AML-193 (cell line): ENCODE data around the gene SUPT3H.
"Not testable (repeated sequence)": the region's sequence is repeated elsewhere in the genome, so short reads cannot be mapped to it uniquely, and the experiment has no call there.

Source experiments
- DNase-seq, 2 experiments: peaks; one replicate each; lab custom pipeline; 2025; lab: John Stamatoyannopoulos, UW

SUPT3H gene

GRCh38 chr6:44954281-44954680 is 423.5 kb downstream of the SUPT3H start:
- no peak for DNase-seq

DNA sequence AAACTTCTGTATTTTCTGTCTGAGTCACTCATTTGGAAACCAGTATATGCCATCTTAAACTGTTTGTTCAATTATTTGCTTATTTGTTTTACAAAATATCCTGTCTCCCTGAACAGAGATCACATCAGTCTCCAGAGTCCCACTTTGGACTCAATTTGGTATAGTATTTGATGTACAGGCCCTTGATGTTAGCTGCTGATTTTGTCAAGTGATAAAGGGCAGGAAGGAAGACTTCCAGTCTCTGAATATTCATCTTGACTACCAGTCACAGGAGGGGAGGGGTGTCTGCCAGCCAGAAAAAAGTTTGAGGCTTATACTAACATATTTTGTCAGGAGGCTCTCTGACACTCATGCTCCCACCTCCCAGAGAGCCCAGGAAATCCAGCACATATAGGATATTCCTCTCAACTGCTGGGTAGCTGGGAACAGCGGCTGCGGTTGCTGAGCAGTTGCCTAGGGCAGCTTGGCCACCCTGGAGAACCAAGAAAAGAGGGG is 426.4 kb downstream of the SUPT3H start:
- no peak for DNase-seq

- DNase-seq: no peak
Measured at GRCh38 chr6:44949596-44950201, 428.0 kb downstream of the SUPT3H start.

DNA sequence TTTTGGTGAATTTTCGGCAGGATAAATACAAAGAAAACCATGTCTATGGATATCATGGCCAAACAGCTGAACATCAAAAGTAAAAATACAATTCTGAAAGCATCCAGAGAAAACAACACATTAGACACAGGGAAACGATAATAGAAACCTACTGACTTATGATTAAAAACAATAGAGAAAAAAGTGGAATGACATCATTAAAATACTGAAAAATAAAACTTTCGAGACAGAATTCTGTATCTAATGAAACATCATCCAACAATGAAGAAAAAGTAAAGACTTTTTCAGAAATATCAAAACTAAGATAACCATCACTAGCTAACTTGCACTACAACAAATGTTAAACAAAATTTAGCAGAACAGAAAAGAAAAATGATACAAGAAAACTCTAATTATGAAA is 434.2 kb downstream of the SUPT3H start:
- DNase-seq: no peak

- no peak for DNase-seq
Measured at GRCh38 chr6:44942798-44943197, 434.9 kb downstream of the SUPT3H start.

DNA sequence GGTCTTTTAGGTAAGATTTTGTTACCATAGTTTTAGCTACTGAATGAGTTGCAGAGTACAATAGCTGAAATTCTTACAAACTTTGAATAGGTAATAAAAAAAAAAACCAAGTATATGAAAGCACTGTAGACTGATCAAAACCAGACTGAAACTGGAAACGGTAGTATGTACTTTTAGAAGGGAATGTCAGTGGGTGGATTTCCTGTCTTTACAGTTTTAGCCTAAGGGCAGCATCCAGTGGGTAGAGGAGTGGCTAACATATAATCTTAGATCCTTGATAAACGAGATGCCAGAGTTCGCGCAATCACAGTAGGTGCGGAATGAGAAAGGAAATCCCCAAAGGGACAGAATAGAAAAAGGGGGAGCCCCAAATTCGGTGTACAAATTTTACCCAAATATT is 435.5 kb downstream of the SUPT3H start:
- DNase-seq: no peak

GRCh38 chr6:44940367-44940766 is 437.4 kb downstream of the SUPT3H start:
- DNase-seq: no peak

DNA sequence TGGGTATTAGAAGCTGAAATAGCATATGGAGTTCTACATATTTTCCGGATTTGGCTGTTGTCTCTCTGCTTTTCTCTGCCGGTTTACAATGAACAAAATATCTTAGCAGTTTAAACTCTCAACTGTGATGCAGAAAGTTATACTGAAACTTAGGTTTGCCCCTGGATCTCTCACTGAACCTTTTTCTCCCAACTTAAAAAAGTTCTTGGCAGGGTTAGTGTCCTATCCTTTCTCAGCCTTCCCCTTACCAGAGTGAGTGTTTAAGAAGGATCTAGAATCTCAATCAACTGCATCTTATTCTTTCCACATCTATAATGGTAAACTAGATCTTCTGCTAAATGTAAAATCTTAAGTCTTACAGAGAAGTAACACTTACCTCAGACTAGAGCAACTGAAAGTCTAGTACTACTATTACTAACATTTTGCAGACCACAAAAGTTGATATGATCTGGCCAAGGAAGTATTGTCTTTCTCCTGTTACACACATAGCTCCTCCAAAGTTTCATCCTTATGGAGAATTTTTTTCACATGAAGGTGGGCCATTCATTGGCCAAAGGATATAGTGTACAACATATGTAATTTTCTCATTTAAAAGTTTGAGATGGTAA is 441.9 kb downstream of the SUPT3H start:
- DNase-seq: no peak

DNA sequence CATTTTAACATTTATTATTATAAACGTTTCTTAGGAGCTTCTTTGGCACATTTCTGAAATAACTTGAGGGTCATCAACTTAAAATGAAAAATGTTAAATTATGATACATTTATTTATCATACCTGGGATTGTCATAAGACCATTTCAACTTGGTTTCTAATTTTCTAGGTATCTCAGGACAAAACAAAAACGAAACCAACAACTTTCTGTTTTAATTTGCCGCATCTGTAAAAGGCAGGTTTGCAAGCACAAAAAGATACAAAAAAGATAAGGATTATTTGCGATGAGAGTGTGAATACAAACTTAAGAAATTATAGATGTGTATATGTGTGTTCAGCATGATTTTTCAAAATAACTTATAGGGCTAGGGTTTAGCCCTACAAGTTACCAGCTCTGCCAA is 444.6 kb downstream of the SUPT3H start:
- DNase-seq: no peak

DNA sequence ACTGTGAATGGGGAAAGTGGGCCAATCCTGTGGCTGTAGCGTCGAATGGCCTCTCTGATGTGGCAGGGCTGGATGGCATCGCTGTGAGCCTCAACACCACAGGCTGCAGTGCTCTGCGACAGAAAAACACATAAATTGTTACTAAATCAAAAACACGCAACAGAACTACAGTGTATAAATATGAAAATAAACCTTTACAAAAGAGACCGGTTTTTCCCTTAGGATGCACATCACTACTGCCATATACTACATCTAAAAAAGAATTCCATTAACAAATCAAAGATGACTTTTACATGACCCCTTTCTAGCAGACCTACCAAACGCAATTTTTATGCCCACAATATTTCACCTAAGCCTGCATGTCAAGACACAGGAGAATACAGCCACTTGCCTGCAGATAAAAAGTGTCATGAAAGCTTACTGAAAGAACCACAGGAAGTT is 445.1 kb downstream of the SUPT3H start:
- DNase-seq: no peak

DNA sequence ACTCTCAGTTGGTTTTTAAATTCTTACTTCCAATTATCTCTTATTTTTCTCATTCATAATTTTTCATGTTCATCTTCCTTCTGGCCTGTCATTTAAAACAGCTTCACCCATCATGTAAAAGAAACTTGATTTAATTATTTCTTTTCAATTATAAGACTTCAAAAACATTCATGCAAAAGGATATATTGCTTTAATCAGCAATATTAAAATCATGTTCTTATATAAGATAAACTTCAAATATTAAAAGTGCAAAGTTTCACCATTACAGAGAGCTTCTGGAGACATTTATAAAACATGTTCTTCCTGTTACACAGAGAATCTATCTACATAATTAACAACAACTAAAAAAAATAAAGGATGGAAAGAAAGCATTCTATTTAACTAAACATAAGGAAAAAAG is 446.3 kb downstream of the SUPT3H start:
- DNase-seq: no peak

GRCh38 chr6:44926556-44926955 is 451.2 kb downstream of the SUPT3H start:
- DNase-seq: no peak

DNA sequence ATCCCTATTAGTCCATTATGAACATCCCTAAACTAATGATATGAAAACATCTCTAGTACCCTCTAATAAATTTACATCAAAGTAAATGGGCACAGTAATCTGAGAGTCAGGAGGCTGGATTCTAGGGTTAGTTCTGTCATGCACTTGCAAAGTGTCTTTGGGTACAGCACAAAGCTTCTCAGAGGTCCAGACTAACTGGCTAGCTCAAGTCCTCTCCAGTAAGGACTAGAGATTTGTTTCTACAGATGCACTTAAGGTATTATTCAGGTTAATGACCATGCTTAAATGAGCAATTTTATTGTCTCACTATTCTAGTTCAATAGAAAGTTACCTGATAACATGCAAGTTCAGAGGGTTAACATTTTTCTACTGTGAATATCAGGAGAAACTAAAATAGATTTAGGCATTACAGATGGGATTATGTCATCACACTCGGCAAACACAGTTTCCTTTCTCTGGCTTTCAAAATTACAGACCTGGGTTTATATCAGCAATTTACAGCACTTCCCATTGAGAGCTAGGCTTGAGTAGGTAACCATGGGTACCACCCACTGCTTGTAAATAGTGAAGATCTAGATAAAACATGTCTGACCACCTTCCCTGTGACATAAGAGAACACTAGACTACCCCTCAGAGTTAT is 452.5 kb downstream of the SUPT3H start:
- peak in 1 of 2 experiments; percentile 23 for DNase-seq

DNA sequence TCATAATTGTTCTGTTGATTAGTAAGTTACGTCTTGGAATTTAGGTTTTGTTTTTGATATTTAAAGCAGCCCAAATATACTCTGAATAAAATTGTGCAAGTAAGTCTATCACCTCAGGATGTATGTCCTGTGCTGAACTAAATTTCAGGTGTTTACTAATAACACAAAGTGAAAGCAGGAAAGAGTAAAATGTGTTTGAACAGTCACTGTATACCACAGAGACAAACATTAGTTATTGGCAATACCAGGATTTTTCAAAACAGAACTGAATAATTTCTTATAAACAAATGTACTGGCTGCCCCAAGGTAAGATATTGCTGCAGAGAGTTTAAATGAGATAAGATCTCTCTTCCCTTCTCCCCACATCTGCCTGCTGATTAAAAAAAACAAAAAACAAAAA is 454.3 kb downstream of the SUPT3H start:
- no peak for DNase-seq

DNA sequence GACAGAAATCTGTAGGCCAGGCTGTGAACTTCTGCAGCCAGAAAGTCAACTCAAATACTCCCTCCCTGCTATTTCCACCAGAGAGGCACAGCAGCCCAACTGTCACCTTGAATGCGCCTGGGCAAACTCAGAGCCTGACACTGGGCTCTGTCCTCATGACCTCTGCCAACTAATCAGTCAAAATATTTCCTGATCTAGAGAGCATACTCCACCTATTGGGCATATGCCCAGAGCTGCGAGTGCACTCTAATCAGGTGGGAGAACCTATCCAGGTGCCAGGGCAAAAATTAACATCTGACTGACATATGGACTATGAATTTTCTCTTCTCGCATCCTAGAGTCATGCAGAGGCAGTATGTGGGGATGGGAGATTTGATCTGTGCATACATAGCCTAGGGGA is 455.9 kb downstream of the SUPT3H start:
- no peak for DNase-seq

DNA sequence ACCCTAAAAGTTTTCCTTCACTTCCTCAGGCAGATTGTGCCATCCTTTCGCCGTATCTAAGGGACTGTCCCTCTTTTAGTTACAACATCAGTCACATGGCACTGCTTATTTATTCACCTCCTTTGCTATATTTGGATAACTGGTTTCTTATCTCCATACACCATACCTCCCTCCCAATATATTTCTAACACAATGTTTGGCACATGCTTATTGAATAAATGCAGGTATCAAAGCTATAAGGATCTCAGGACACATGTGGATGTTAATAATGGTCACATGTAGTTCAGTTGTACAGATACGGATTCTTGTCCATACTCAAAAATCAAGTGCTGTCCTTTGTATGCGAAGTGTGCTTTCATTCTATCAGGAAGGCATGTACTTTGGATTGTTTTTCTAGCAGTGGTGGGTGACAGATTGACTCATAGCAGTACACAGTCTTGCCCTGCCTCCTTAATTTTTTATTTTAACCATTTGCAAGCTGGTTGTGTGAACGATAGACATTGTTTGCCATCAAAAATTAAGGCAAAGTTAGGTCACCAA is 456.7 kb downstream of the SUPT3H start:
- no peak for DNase-seq

- DNase-seq: no peak
Measured at GRCh38 chr6:44918671-44919296, 458.9 kb downstream of the SUPT3H start.

DNA sequence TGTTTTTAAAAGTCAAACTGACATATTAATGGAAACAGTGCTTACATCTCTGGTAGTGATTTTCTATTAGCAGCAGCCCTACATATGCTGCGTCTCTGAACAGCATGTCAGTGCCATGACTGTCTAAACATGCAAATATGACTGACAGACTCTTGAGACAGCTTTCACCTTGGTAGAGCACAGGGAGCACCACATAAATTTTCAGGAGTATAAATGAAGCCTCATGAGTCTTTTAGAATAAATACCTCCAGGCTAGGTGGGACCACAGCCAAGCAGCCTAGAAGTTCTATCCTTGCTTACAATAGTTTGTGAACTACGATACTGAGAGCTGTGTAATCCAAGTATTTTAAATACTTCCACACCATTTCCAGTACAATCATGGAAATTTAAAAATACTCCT is 460.3 kb downstream of the SUPT3H start:
- no peak for DNase-seq

DNA sequence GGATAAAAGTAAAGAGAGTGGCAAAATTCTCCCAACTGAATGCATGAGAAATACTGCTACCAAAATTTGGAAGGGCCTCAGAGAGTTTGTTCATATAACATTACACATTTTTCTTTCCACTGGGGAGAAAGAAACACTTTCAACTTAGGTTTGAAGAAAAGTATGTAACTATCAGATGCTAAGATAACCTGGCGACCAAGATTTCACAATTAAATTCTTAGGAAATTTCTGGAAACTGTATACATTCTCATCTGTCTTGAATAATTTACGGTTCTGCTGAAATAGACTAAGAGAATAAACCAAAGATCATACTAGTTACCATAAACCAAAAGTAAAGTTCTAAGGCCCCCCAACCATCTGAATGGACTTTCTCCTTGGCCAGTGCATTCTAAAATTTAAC is 462.6 kb downstream of the SUPT3H start:
- no peak for DNase-seq

GRCh38 chr6:44914141-44914540 is 463.6 kb downstream of the SUPT3H start:
- DNase-seq: no peak

DNA sequence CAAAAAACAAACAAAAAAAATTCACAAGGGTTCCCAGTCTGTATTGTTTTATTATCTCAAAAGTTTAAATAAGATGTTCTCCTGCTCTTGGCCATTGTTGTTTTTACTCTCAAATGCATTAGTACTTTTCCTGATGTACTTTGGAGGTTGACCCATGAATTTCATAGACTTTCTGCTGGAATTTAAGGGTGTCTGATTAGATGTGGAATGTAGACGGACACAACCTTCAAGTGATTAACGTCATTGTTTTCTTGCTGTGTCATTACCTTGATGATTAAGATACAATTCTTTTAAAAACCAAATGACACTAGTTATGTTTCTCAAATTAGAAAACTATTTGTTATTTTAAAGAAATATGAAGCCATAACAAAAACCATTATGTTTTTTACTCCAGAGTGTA is 471.0 kb downstream of the SUPT3H start:
- DNase-seq: no peak

DNA sequence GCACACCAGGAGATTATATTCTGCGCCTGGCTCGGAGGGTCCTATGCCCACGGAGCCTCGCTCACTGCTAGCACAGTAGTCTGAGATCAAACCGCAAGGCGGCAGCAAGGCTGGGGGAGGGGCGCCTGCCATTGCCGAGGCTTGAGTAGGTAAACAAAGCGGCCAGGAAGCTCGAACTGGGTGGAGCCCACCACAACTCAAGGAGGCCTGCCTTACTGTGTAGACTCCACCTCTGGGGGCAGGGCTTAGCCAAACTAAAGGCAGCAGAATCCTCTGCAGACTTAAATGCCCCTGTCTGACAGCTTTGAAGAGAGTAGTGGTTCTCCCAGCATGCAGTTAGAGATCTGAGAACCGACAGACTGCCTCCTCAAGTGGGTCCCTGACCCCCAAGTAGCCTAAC is 477.4 kb downstream of the SUPT3H start:
- not testable (repeated sequence) for DNase-seq
